ENCODE data around the gene RBPJL. TPM values are rescaled to one million over a fixed set of nuclear protein-coding genes. Genes with fewer than 3 reads are reported as not detected.
A peak's percentile ranks its signal among the peaks of the same experiment; 100 is the strongest.

RBPJL gene
- total RNA-seq, 1 donor from 2014 or later: not detected

DNA sequence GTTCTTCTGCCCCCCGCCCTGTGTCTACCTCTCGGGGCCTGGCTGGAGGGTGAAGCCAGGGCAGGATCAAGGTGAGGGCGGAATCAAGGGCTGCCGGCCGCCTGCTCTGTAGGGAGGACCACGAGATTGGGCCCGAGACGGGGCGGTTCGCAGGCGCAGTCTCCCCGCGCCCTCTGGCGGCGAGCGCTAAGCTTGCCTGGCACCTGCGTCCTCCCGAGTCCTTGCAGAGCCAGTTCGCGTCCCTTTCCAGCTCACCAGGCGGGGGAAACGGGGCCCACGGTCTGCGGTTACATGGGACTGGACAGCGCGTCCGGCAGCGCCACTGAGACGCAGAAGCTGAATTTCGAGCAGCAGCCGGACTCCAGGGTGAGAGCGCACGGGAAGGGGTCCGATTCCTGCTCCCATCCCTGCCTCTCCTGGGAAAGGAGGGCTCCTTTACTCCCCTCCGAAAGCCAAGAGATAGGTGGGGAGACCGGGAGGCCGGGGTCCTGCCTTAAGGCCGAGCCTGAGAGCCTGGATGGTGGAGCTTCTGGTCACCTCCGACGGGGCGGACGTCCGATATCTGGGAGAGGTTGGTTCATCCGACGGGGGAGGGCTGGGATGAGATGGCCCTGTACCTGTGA lies 5.1 kb downstream of the RBPJL start:
- DNase-seq (peak; percentile 68), ATAC-seq (ENCODE audit: poor library complexity) (peak; percentile 75)
- intact Hi-C loops (cut with DNase I): no loop called here

DNA sequence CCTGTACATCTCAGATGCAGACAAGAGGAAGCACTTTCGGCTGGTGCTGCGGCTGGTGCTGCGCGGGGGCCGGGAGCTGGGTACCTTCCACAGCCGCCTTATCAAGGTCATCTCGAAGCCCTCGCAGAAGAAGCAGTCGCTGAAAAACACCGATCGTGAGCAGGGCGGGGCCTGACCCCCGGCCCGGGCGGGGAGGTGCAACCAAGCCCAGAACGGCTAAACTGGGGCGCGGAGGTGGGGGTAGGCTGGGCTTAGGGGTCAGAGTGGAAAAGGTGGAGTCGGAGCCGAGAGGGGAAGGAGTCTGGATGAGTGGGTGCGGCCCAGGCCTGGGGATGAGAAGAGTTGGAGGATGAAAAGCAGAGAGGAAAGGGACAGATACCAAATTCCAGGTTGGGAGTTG lies 5.6 kb downstream of the RBPJL start:
- DNase-seq (no peak), ATAC-seq (ENCODE audit: poor library complexity) (no peak)
- intact Hi-C loops (cut with DNase I): no loop called here

DNA sequence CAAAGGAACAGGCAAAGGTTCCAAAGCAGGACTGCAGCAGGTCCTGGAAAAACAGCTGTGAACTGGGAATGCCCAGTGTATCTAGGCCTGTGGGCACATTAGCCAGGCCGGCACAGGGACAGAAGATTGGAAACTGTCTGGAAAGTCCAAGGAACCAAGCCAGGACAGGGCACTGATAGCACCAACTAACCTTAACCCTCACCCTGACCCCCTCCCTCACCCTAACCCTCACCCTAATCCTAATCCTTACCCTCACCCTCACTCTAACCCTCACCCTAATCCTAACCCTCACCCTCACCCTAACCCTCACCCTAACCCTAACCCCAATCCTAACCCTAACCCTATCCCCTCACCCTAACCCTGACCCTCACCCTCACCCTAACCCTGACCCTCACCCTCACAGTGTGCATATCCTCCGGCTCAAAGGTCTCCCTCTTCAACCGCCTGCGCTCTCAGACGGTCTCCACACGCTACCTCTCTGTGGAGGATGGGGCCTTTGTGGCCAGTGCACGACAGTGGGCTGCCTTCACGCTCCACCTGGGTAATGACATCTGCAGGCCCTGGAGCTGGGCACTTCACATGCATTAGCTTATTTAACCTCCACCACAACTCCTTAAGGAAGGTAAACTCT lies 6.5 kb downstream of the RBPJL start:
- no peak for ATAC-seq (ENCODE audit: poor library complexity)
- DNase-seq: no peak
- intact Hi-C loops (cut with DNase I): no loop called here

- no peak for DNase-seq
- intact Hi-C loops (cut with DNase I): no loop called here
- no peak for ATAC-seq (ENCODE audit: poor library complexity)
Measured at GRCh38 chr20:45313943-45314342, 7.3 kb downstream of the RBPJL start.

DNA sequence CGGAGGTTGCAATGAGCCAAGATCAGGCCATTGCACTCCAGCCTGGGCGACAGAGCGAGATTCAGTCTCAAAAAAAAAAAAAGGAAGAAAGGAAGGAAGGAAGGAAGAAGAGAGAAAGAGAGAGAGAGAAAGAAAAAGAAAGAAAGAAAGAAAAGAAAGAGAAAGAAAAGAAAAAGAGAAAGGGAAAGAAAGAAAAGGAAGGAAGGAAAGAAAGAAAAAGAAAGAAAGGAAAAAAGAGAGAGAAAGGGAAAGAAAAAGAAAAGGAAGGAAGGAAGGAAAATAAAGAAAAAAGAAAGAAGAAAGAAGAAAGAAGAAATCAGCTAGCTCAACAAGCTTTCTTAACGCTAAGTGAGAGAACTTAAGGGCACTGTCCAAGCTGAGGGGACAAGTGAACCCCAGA lies 9.0 kb downstream of the RBPJL start:
- intact Hi-C loops (cut with DNase I): no loop called here
- no peak for DNase-seq
- ATAC-seq (ENCODE audit: poor library complexity): no peak

DNA sequence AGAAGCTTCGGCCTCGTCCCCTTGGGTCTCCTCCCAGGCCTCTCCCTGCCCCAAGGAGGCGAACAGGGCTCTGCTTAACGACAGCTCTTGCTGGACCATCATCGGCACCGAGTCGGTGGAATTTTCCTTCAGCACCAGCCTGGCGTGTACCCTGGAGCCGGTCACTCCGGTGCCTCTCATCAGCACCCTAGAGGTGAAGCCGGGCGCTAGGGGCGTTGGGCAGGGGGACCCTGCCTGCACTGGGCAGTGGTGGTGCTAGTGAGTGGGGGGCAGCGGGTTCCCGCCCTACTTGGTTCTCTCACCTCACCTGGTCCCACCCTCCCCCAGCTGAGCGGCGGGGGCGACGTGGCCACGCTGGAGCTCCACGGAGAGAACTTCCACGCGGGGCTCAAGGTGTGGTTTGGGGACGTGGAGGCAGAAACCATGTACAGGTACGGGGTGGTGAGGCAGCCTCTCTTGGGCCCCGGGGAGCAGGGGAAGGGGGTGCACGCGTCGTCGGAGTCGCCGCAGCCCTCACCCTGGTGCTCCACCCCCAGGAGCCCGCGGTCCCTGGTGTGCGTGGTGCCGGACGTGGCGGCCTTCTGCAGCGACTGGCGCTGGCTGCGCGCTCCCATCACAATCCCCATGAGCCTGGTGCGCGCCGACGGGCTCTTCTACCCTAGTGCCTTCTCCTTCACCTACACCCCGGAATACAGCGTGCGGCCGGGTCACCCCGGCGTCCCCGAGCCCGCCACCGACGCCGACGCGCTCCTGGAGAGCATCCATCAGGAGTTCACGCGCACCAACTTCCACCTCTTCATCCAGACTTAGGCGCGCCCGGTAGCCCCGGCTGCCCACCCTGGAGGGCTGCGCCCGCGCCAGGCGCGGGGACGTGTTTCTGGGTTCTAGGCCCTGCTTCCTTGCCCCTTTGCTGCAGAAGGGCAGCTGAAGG lies 9.8 kb downstream of the RBPJL start:
- intact Hi-C loops (cut with DNase I): no loop called here
- DNase-seq: no peak
- ATAC-seq (ENCODE audit: poor library complexity): no peak

GRCh38 chr20:45317826-45318225 lies 11.2 kb downstream of the RBPJL start:
- intact Hi-C loops (cut with DNase I): loop anchor here (2.0 kb wide), 2 partner anchors 119 to 453 kb away; no protein-coding TSS in a partner anchor

DNA sequence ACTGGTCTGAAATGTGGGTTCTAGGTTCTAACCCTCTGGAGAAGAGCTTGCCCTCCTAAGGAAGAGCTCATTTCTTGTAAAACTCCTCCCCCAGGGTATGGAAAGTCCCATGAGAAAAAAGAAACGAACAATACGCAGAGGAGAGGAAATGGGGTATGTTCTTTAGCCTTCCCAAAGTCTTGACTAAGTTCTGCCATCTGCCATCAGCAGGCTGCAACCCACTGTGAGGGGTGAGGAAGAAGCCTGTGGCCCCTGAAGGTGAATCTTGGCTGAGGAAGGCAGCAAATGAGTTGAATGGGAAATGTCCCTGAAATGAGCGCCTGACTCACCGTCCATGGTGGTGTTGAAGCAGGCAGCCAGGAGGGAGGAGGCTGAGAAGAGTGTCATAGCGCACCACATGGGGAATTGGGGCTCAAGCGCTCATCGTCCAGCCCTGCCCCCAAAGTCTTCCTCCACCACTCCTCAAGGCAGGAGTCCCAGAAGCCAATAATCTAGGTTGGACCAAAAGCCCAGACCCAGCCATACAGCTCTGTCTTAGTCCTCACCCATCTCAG lies 11.8 kb downstream of the RBPJL start:
- DNase-seq: no peak

More at GRCh38 chr20:45317826-45318225, 11.2 kb downstream of the RBPJL start:
- ATAC-seq (ENCODE audit: poor library complexity) (no peak), DNase-seq (no peak)

GRCh38 chr20:45318948-45319347 lies 12.3 kb downstream of the RBPJL start:
- intact Hi-C loops (cut with DNase I): loop anchor here (2.0 kb wide), 2 partner anchors 118 to 452 kb away; no protein-coding TSS in a partner anchor
- ATAC-seq (ENCODE audit: poor library complexity): no peak
- DNase-seq: no peak

More for the DNA sequence above, 11.8 kb downstream of the RBPJL start:
- ATAC-seq (ENCODE audit: poor library complexity): no peak
- intact Hi-C loops (cut with DNase I): loop anchor here (2.0 kb wide), 2 partner anchors 118 to 452 kb away; no protein-coding TSS in a partner anchor

- DNase-seq: no peak
- intact Hi-C loops (cut with DNase I): no loop called here
- ATAC-seq (ENCODE audit: poor library complexity): no peak
Measured at GRCh38 chr20:45320948-45321595, 14.4 kb downstream of the RBPJL start.

DNA sequence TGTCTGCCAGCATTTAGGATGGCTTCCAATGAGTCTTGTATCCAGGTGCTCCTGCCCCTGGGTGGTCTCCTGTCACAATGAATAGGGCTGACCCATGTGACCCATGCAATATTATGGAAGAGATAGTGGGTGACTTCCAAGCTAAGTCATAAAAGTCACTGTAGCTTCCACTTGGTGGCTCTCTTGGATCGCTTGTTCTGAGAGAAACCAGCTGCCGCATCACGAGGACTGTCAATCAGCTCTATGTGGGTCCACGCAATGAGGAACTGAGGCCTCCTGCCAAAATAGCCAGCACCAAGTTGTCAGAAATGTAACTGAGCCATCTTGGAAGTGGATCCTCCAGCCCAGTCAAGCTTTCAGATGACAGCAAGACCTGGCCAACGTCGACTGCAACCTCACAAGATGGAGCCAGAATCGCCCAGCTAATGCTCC lies 16.3 kb downstream of the RBPJL start:
- intact Hi-C loops (cut with DNase I): no loop called here
- DNase-seq (no peak), ATAC-seq (ENCODE audit: poor library complexity) (peak; percentile 83)

DNA sequence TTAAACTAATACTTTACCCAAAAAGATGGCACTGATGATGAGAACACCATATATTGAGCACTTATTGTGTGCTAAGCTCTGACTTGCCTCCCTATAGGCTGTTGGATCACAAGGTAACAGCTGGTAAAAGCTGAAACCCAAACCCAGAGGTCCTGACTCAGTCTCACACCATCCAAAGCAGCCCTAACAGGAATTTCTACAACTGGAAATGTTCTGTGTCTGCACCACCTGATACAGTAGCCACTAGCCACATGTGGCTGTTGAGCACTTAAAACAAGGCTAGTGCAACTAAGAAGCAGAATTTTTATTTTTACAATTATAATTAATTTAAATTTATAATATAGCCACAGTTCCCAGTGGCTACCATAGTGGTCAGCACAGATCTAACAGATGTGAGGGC lies 17.1 kb downstream of the RBPJL start:
- ATAC-seq (ENCODE audit: poor library complexity): no peak
- intact Hi-C loops (cut with DNase I): no loop called here
- DNase-seq: no peak

DNA sequence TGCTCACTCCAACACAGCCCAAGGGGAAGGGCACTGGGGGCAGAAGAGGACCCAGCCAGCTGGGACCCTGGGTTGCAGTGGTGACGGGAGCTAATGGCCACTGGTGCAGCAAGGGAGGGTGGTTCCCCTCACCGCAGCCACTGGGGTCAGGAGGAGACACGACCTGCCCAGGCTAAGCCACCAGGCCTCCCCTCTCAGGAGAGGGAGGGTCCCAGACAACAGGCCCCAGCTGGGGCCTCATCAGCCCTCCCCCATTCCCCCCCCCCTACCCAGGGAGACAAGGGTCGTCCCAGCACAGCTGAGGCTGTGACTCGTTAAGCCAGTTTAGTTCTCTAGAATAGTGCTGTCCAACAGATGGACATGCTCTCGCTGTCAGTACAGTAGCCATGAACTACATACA lies 18.7 kb downstream of the RBPJL start:
- ATAC-seq (ENCODE audit: poor library complexity) (no peak), DNase-seq (no peak)
- intact Hi-C loops (cut with DNase I): loop anchor here (5.0 kb wide), 1 partner anchor 47 kb away; no protein-coding TSS in a partner anchor

- intact Hi-C loops (cut with DNase I): loop anchor here (5.0 kb wide), 1 partner anchor 44 kb away; no protein-coding TSS in a partner anchor
- ATAC-seq (ENCODE audit: poor library complexity) (no peak), DNase-seq (no peak)
Measured at GRCh38 chr20:45328451-45328850, 21.8 kb downstream of the RBPJL start.

GRCh38 chr20:45329497-45330319 lies 23.1 kb downstream of the RBPJL start:
- ATAC-seq (ENCODE audit: poor library complexity) (no peak), DNase-seq (no peak)
- intact Hi-C loops (cut with DNase I): loop anchor here (5.0 kb wide), 1 partner anchor 43 kb away; no protein-coding TSS in a partner anchor

DNA sequence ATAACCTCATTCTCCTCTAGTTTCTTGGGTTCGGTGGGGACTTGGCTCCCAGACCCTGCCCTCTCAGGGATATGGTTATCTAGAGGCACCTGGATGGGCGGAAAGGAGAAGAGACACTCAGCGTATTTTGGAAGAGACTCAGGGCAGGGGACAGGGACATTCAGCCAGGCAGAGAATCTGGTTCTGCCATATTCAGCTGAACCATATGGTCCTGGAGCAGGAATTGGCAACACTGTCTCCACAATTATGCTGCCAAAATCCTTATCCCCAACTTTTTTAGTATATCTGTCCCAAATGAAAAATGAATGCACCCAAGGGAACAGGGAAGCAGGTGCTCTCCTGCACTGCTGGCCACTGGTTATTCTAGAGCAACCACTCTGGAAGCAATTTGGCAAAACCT lies 23.8 kb downstream of the RBPJL start:
- DNase-seq (no peak), ATAC-seq (ENCODE audit: poor library complexity) (no peak)
- intact Hi-C loops (cut with DNase I): no loop called here

DNA sequence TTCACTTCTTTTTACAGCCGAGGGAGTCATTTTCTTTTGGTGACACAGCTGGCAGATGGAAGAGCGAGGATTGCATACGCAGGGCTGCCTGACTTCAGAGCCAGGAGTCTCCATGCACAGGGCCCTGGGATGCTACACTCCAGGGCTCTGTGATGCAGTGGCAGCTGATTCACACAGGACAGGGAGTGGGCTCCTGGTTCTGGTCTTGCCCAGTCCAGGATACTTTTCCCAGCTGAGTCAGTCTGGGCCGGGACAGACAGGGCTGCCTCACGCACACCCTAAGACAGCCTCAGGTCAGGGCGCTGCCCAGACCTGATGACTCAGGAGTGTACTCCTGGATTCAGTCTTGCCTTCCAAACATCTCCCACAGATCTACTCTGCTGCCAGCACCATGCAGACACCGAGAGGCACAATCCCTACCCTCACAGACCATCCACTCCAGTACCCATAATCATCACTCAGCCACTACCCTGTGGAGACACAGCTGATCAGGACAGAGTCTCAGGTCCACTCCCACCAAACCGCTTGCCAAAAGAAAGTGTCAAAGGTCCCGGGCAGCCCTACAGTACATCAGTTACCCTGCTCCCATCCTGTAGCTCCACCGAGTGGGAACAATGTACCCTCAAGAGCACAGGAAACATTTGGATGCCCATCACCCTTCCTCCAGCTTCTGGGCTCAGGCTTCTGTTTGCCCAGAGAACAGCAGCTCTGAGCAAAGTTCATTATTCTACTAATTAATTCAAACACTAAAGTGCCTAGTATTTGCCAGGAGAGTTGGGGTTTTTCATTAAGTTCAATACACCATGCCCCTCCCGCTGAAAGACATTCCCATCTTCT lies 30.1 kb downstream of the RBPJL start:
- ATAC-seq (ENCODE audit: poor library complexity): peak; percentile 18
- intact Hi-C loops (cut with DNase I): no loop called here
- DNase-seq: no peak

Measured in Right ventricle myocardium superior (tissue), 1 donor.